ENCODE measurements around the gene SETD4.

The SETD4 gene

DNA sequence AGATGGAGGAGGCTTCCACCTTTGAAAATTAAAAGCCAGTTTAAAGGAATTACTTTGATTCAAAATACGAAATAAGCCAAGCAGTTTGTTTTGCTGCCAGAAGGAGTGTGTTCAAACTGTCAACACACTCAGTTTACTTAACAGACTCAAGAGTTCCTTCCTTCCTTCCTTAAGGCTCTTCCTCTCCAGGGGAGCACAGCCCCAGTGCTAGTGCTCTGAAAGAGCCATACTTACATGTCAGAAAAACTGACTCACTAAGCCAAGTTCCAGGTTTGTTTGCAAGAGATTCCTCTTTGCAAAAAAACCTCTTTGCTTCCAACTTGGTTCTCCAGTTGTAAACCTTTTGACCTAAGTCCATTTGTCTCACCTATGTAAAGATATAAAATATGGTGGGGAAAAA lies 14.3 kb downstream of the SETD4 start:
- DNase-seq (ENCODE audit: low read depth in 2 of 2) = no peak

DNA sequence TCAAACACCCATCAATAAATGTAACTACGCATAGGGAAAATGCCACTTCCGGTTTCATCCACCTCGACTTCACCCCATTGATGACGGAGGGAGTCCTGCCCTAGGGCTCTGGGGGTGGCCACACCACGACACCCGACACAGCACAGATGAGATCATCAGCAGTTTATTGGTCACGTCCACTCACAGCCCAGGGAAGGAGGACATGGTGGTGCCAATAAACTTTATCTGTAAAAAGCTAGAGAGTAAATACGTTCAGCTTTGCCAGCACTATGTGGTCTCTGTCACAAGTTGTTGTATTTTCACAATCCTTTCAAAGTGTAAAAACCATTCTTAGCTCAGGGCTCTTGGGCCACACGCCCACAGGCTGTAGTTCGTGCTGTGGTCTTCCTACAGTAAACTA lies 16.3 kb downstream of the SETD4 start:
- DNase-seq (ENCODE audit: low read depth in 2 of 2) = no peak

DNA sequence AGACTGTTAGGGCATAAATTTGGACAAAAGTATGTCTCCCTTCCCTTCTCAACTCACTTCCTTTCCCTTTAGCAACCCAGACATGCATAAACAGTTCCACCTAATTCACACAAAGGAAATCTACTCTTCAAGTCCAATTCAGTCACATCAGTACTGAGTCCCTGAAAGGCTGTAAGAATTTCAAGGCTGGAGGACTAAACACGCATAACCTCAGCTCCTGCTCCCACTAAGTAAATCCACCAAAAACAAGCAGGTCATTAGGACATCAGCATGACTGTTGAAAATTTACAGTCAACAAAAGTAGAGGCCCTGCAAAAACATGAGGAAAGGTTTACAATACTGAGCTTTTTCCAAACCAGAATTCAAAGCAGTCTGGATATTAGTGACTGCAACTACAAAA lies 18.4 kb downstream of the SETD4 start:
- DNase-seq (ENCODE audit: low read depth in 2 of 2) = no peak

DNA sequence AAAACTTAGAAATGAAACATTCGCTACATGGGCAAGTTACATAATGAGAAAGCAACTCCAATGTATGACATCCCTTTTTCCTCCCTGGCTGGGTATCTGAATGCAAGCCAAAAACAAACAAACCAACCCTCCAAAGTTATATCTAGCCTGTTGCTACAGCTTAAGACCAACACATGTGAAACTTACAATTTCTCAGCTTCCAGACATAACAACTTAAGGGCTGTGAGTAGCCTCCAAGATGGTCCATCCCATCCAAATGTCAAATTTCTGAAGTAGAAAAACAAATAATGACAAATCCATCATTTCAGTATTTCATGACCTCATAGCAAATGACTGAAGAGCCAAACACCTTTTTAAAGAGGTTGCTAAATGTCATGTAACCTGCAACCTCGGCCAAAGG lies 19.9 kb downstream of the SETD4 start:
- no peak for DNase-seq (ENCODE audit: low read depth in 2 of 2)

DNA sequence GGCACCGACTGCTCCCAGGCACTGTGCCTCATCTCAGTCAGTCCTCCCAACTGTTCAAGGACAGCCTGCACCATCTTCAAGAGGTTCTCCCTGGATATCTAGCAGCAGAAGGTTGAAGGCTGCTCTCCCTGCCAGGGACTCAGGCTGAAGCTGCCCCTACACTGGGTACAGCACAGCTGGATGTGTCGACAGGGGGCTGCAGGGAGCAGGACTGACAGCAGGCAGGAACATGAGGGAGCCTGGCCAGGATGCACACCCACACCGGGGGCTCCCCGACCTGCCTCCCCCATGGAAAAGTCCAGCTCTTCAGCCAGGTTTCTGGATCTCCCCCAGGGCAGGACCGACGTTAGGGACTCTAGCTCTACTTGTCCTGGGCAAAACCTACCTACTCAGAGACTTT lies 20.5 kb downstream of the SETD4 start:
- DNase-seq (ENCODE audit: low read depth in 2 of 2) = no peak

DNA sequence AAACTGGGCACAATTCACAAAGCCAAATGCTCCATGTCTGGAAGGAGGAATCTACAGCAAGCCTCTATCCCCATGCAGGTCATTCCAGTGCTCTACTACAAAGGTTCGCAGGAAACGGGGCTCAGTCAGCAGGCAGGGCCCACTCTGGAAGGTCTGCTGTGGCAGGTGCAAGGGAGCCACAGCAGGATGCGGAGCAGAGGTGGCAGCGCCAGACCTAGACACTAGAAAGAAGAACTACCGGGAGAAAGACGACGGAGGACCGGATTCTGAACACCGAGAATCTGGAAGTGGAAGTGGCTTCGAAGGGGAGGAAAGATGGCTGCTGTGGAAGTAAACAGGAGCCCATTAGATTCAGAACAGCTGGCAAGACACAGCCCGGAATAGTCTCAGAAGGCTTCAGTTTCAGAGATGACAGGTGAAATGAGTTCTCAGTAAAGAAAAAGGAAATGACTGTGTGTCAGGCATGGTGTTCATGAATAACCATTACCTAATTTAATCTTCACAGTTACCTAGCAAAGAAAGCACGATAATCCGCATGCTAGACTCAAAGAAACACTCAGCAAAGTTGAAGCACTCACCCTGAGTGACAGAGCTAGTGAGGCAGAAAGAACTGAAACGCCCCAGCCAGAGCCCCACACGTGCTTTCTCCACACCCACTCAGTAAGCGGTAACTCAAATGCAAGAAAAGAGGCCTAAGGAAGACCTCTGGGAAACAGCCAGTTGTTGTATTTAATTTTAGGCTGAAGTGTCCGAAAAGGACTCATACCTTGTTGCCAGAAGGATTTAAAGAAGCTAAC lies 21.4 kb downstream of the SETD4 start:
- no peak for DNase-seq (ENCODE audit: low read depth in 2 of 2)

DNA sequence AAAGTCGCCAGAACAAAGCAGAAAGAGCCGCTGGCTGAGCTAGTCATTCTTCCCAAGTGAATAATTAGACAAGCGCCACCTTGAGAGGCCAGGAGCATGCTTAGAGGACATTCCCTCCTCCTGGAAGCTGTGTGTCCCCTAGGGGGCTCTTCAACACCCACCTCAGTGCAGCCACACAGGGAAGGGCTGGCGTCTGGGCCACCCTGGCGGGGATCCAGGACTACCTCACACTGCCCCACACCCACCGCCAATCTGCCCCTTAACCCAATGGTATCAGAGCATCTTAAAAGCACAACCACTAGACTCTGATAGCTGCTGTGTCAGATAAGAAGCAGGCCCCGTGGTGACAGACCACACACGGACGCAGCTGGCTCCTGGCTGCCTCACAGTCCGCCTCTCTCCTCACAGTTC lies 24.9 kb downstream of the SETD4 start:
- no peak for DNase-seq (ENCODE audit: low read depth in 2 of 2)

DNA sequence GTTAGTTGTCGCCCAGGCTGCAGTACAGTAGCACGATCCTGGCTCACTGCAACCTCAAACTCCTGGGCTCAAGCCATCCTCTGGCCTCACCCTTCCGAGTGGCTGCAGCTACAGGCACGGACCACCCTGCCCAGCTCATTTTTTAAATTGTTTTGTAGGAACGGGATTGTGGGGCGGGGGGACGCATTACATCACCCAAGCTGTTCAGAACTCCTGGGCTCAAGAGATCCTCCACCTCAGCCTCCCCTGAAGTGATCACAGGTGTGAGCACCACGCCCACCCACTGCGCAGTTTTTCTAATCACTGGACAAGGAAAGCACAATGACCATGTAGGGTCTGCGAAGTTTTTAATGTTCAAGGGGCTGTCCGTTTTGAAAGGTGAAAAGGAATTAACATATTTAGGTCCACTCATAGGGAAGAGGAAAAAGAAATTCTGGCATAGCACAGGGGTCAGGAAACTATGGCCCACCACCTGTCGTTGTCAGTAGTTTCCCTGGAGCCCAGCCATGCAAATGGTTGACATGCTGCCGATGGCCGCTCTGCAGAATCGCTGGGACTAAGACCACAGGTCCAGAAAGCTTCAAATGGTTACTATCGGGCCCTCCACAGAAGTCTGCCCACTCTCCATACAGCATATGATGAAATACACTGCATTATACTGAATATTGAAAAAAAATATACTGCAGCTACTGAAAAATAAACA lies 26.0 kb downstream of the SETD4 start:
- no peak for DNase-seq (ENCODE audit: low read depth in 2 of 2)

DNA sequence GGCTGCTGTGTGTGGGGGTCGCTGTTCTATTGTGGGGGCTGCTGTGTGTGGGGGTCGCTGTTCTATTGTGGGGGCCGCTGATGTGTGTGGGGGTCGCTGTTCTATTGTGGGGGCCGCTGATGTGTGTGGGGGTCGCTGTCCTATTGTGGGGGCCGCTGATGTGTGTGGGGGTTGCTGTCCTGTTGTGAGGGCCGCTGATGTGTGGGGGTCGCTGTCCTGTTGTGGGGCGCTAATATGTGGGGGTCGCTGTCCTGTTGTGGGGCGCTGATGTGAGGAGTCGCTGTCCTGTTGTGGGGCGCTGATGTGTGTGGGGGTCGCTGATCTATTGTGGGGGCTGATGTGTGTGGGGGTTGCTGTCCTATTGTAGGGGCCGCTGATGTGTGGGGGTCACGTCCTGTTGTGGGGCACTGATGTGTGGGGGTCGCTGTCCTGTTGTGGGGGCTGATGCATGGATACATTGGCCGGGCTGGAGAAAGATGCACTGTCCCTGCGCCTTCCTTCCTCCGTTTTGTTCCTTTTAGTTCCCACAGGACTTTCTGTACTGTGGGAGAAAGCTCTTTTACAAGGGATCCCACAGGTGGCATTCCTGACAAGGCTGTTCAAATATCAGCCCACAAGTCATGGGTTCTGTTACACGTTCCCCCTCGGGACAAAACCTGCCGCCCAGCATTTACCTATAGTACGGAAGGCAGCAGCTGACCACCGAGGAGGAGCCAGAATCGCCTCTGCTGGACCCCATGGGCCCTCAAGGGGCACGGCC lies 27.5 kb downstream of the SETD4 start:
- no peak for DNase-seq (ENCODE audit: low read depth in 2 of 2)

DNA sequence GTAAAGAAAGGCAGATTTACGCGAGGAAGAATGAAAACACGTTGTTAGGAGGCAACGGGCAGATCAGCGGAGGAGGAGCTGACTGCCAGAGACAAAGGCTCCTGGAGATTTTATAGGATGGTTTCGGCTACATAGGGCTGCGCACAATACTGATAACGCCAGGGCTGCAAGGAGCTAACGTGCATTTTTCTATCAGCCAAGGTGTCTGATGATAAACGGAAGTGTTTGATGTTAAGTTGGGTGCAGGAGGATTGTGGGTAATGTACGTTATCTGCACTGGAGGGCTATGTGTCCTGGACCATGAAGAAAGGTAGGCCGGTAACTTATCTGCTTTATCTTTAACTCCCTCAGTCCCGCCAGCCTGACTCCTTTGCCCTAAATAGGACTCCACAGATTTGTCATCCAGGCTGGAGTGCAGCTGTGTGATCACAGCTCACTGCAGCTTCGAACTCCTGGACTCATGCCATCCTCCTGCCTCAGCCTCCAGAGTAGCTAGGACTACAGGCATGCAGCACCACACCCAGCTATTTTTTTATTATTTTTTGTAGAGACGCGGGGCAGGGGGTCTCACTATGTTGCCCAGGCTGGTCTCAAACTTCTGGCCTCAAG lies 29.6 kb downstream of the SETD4 start:
- DNase-seq (ENCODE audit: low read depth in 2 of 2) = no peak

DNA sequence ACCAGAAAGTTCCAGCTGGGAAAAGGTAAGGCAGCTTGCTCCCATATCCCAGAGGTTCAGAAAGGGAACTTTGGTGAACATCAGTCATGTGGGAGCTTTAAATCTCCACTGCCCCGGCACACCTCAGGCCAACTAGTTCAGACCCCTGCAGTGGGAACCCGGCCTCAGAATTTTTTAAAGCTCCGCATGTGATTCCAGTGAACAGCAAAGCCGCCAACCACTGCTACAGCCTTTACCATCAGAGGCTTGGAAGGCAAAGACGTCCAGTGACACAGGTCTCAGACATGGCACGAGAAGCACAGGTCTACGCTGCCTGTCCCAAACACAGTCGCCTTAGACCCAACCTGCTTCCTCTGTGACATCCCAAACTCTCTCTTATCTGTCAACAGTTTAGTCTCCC lies 31.0 kb downstream of the SETD4 start:
- DNase-seq (ENCODE audit: low read depth in 2 of 2) = no peak

DNA sequence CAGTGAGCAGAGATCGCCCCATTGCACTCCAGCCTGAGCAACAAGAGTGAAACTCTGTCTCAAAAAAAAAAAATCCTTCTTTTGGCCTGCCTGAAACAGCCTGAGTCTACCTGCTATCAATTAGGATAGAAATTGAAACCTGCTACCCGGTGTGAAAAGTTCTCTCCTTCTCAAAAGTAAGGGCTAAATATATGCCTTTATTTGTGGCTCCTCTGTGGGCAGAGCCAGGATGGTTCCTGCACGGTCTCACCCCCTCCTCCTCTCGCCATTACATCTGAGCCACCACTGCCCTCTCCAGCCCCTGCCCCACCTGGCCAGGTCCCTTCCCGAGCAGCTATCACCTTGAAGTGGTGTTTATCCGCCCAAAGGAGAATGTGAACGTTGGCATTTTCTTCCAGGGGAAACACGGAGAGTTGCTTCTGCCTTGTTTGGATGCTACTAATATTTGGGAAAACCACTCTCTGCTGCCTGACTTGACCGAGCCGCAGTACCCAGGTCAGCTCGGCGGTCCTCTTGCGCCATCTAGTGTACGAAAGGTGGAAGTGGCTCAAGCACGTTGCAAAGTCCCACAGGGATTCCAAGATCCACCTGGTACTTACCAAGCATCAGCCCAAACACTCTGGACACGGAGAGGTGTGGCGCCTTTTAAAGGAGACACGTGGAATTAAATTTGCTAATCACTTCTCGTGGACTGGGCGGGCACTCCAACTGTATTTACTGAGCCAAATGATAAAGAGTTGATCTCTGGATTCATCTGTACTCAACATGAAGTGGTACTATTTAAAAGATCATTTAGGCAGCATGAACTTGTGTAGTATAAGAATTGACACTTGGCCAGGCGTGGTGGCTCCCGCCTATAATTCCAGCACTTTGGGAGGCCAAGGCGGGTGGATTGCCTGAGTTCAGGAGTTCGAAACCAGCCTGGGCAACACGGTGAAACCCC lies 31.9 kb downstream of the SETD4 start:
- peak; percentile 34 to 39 for DNase-seq (ENCODE audit: low read depth in 2 of 2)

DNA sequence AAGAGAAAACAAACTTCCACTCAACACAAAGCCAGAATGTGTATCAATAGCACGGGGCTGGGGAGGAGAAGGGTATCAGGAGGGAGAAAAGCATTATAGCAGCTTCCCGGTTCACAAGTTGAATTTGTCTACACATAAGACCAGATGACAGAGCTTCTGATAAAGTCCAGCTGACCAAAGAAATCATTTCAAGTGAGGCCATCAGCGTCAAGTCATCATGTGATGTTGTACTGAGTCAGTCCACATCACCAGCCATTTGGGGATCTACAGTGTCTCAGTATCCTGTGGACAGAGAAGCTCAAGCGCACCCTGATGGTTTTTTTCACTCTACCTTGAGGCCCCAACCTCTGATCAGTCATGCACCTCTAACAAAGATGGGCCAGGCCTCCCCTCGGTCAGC lies 33.0 kb downstream of the SETD4 start:
- no peak for DNase-seq (ENCODE audit: low read depth in 2 of 2)

DNA sequence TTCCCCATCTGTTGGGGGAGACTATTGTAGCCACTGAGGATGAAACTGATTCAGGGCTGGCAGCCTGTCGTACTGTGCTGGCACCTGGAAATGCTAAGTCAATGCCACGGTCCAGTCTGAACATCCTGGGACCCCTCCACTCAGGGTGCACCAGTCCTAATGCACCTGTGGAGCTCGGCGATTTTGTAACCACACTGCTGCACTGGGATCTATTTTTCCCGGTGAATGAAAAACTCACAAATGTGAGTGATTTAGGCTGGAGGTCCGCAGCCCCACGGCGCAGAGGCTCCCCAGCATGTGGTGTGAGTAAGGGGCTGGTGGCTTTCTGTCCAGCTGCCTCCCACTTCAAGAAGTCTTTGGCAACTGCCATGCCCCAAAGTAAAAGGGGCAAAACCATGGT lies 35.5 kb downstream of the SETD4 start:
- DNase-seq (ENCODE audit: low read depth in 2 of 2) = no peak

DNA sequence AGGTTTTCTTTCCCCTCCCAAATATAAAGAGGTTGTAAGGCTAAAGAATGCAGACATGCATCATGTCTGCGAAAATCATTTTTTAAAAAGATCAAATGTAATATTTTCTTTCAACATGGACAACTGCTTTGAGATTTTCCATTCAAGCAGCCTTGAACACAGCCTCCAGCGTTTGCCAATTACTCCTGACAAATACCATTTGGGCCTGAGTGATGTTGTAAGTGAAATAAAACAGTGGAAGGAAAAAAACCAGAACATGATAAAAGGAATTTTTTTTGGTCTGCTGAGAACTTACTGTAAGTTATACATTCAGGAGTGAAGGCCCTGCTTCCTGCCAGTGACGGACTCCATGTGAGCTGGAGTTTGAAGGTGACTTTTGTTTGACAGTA lies 37.2 kb downstream of the SETD4 start:
- DNase-seq (ENCODE audit: low read depth in 2 of 2) = no peak

DNA sequence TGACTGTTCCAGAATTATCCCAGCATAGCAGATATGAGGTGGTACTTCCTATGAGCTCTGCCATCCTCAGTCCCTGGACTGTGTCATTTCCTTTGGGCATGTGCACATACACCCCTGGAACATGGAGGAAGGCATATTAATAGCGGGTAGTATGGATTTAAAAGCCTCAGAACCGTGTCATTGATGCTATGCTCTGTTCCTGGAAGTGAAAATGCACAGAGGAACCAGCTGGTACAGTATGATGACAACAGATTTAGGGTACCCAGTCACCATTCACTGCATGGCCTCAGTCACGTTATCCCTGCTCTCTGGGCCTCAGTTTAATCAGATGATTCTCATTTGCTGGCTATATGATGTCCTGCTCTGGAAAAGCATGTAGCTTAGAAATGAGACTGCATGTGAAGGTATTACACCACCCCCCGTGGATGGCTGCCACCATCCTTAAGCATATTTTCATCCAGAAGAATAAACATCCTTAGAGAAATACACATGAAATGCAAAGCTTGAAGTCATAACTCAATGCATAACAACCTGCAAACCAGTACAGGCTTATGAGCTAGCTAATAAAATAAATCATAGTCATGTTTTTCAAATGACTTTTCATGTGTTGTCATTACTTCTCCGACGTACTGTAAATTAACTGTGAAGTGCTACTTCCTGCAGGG lies 37.8 kb downstream of the SETD4 start:
- DNase-seq (ENCODE audit: low read depth in 2 of 2) = no peak

DNA sequence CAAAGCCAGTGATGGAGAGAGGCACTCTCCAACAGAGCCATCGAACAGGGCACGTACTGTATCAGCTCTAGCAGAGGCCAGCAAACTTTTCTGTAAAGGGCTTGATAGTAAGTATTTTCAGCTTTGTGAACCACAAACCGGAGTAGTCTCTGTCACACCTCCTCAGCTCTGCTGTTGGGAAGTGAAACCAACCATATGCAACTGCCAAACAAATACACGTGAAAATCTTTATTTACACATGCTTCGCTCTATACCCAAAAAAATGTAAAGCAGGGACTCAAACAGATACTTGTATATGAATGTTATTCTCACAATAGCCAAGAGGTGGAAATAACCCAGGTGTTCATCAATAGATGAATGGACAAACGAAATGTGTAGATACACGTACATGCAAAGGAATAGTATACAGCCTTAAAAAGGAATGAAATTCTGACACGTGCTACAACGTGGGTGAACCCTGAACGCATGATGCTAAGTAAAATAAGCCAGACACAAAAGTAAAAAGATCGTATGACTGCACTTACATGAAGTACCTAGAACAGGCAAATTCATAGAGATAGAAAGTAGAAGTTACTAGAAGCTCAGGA lies 39.0 kb downstream of the SETD4 start:
- DNase-seq (ENCODE audit: low read depth in 2 of 2) = no peak

DNA sequence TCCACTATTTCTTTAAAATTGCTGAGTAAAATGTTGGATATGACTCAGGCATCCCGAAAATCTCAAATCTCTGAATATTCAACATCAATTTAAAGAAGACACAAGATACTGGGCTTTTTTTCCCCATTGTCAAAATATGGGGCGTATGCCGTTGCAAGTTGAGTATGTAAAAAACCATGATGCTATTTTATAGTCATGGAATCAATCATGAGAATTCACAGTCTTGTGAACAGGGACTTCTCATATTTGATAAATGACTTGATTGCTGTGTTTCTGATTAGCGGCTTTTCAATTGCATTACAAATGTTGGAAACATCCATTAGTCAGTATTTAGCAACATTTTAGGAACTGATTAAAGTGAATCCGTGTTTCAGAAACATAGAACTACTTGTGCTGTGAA lies 45.3 kb downstream of the SETD4 start:
- peak; percentile 56 to 69 for DNase-seq (ENCODE audit: low read depth in 2 of 2)

DNA sequence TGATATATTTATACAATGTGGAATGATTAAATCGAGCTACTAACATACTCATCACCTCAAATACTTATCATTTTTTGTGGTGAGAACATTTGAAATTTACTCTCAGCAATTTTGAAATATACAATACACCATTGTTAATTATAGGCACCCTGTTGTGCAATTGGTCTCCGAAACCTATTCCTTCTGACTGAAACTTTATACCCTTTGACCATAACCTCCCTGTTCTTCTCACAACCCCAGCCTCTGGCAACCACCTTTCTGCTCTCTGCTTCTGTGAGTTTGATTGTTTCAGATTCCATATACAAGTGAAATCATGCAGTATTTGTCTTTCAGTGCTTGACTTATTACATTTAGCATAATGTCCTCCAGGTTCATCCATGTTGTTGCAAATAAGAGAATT lies 49.5 kb downstream of the SETD4 start:
- no peak for DNase-seq (ENCODE audit: low read depth in 2 of 2)

DNA sequence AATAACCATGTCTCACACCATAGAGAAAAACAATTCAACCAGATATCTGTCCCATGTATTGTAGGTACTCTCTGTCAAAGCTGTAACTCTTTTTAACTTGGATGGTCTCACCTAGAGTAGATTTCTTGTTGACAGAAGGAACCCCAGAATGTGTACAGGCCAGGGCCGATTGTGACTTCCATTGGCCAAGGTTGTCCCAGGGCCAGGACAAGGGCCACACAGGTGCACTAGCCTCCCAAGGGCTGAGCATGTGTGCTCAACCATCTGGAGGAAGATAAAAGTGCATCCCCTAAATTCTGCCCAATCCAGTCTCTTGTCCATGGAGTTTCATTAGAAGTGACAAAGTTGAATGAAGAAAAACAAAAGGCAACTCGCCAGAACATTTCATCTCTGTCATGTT lies 51.8 kb downstream of the SETD4 start:
- no peak for DNase-seq (ENCODE audit: low read depth in 2 of 2)

Measured in fibroblast of skin of left biceps (primary cell).